IgD-negative memory B cell (primary cell): ENCODE results near the gene VOPP1. TPM values are rescaled to one million over a fixed set of nuclear protein-coding genes. Genes with fewer than 3 reads are reported as not detected.

Experiments
- H3K27ac Mint-ChIP-seq, 3 donors: one replicate each; pipeline ENCODE4 v1.8.0; 2020 to 2022; ENCODE audit warnings: mild to moderate bottlenecking in 3 of 3, mixed read lengths in 3 of 3, moderate library complexity in 1 of 3
- H3K27me3 Mint-ChIP-seq: one replicate; pipeline ENCODE4 v1.8.0; 2021; ENCODE audit warnings: mixed read lengths
- H3K36me3 Mint-ChIP-seq: one replicate; pipeline ENCODE4 v1.8.0; 2020; ENCODE audit warnings: mild to moderate bottlenecking, mixed read lengths
- H3K4me1 Mint-ChIP-seq, 3 donors: one replicate each; pipeline ENCODE4 v1.8.0; 2020 to 2022; ENCODE audit warnings: mixed read lengths in 3 of 3, mild to moderate bottlenecking in 1 of 3
- H3K4me3 Mint-ChIP-seq, 4 donors: one replicate each; pipeline ENCODE4 v1.8.0; 2020 to 2022; ENCODE audit warnings: mild to moderate bottlenecking in 4 of 4, mixed read lengths in 4 of 4, moderate library complexity in 3 of 4
- H3K9me3 Mint-ChIP-seq, 3 donors: one replicate each; pipeline ENCODE4 v1.8.0; 2020 to 2021; ENCODE audit warnings: mixed read lengths in 3 of 3, mild to moderate bottlenecking in 1 of 3
- polyA plus RNA-seq: library from polyadenylated mRNA; unstranded; fragments of 300-500 nt; fragmentation: Illumina TruSeq; gene quantifications from one replicate; pipeline ENCODE4 v1.2.3, GENCODE V29; 2021

VOPP1 gene
- polyA plus RNA-seq, 1 donor from 2014 or later, result 70.2 TPM

DNA sequence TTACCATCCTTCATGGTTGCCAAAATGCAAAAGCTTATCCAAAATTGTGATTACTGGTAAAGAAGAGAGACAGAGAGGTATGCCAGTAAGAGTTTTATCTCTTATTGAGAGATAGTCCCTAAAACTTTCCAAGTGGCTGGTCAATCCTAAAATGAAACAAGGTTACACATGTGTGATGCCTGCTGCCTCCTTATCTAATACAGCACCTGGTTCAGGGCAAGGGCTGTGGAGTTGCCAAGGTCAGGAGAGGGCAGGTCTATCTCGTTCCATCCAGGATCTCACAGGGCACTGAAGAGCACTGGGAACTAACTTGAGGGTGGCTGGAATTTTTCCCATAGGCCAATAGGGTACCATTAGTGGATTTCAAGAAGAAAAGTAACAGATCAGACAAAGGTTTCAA is 18.3 kb downstream of the VOPP1 start:
- no peaks in the 10 kb centered on the region for H3K9me3 Mint-ChIP-seq
- peak overlapping the region; percentile 79 to 91 (median 86) for H3K27ac Mint-ChIP-seq
- H3K27me3 Mint-ChIP-seq, result no peaks in the 10 kb centered on the region
- peak overlapping the region; percentile 1 to 87 (median 72) for H3K4me3 Mint-ChIP-seq
- H3K4me1 Mint-ChIP-seq, result peaks cover 81 to 95% (median 88%) of the 10 kb centered on the region in 3 donors
- peaks cover 10% of the 10 kb centered on the region for H3K36me3 Mint-ChIP-seq

DNA sequence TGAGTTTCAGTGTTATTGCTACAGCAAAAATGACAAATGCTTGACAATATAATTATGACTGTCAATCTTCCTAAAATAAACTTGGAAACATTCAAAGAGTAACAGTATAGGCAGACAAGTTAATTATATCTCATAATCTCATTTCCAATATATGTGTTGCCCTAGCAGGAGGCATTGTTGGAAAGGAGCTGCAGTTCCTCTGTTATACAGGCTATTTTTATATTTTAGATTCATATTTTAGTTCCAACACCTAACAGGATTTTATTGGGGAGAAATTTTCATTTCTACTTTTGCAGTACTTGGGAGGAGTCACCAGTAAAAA is 19.3 kb downstream of the VOPP1 start:
- no peaks in the 10 kb centered on the region for H3K27me3 Mint-ChIP-seq
- peaks cover 85 to 97% (median 90%) of the 10 kb centered on the region in 3 donors for H3K4me1 Mint-ChIP-seq
- H3K27ac Mint-ChIP-seq, result peak overlapping the region; percentile 46 to 92 (median 76)
- H3K36me3 Mint-ChIP-seq, result peaks cover 10% of the 10 kb centered on the region
- H3K4me3 Mint-ChIP-seq, result peak overlapping the region in 1 of 4 donors; percentile 86
- no peaks in the 10 kb centered on the region for H3K9me3 Mint-ChIP-seq

DNA sequence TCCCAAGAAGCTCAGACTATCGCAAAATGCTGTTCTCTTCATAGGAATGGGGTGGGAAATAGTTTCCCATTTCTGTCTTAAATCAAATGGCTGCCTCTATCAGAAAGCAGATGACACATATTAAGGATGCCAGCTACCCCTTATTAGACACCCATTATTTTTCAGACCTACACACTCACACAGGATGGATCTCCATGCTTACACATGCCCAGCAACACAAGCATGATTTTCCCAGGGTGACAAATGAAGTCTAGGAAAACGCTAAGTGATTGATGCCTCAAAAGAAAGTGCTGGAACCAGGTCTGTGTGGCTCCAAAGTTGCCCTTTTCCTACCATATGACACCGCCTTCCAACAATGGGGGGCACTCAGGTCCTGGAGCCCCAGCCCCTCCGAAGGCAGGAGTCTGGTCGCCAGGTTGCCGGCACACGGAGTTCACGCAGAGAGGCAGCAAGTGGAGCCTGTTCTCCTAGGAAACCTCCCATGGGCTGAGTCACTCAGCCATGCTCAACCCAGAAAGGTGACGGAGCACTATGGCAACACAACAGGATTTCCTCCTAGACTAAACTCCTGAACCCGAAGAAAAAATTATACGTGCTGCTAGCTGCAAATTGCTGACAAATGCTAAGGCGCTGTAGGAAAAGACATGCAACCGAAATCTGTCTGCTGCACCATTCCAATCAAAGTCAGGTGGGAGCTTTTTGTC is 19.8 kb downstream of the VOPP1 start:
- Mint-ChIP-seq H3K27ac (peak overlapping the region; percentile 76 to 93 (median 92)), H3K36me3 (peaks cover 10% of the 10 kb centered on the region), H3K4me1 (peaks cover 84 to 97% (median 90%) of the 10 kb centered on the region in 3 donors), H3K27me3 (no peaks in the 10 kb centered on the region), H3K4me3 (peak overlapping the region; percentile 30 to 86 (median 76)), H3K9me3 (no peaks in the 10 kb centered on the region)

DNA sequence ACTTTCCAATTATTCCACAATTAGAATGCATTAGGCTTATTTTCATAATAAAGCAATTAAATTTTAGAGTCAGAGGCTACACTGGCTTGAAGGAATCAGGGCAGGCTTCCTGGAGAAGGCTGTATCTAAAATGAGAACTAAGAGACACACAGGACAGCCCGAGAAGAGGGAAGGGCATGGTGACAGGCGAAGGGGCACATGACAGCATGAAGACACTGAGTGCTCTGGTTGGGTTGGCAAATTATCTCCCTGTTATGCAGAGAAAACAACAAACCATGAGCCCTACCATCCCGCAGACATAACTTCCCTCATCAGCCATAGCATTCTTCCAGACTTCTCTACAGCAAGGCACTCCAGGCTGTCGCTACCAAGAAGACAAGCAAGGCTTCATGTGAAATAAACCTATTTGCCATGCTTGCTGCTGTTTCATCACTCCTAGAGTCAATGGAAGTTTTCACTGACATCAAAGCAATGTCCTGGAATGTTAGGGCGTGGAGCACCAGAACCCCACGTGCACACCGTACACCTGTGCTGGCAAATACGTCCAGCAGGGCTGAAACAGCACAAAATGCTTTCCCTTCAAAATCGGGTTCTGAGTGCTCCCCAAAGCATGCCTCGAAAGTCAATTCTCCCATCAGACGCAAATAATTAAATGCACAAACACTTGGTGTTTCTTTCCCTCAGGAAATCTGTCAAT is 21.3 kb downstream of the VOPP1 start:
- Mint-ChIP-seq H3K4me3 (peak overlapping the region in 3 of 4 donors; percentile 72 to 86 (median 80)), H3K9me3 (no peaks in the 10 kb centered on the region), H3K36me3 (peaks cover 10% of the 10 kb centered on the region), H3K4me1 (peaks cover 80 to 94% (median 81%) of the 10 kb centered on the region in 3 donors), H3K27ac (peak overlapping the region; percentile 76 to 94 (median 92)), H3K27me3 (no peaks in the 10 kb centered on the region)

DNA sequence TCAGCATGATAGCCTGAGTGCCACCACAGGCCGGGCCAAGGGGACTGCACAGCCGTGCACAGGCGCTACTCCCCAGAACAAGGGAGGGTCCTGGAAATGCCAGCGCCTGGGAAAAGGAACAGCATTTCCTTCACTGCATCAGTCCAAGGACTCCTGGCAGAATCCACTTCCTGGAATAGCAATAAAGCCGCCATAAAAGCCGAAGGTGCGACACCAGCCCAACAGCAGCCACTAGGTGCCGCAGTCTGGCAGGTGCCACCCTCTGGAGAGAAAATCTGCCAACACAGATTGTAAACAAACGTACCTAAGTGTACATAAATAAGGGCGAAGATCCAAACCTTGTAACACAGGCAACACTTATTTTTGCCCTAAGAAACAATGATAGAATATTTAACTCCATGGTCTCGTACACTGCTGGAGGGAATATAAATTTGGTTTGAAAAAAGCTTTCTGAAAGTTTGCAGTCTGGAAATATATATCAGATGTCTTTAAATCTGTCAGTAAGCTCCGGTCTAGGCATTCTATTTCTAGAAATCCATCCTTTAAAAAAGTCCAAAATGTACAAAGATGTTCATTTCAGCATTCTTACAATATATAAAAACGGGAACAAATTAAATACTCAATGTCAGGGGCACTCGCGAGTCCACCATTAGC is 22.2 kb downstream of the VOPP1 start:
- Mint-ChIP-seq H3K27ac (peak overlapping the region; percentile 76 to 94 (median 80)), H3K4me3 (peak overlapping the region; percentile 48 to 86 (median 76)), H3K27me3 (no peaks in the 10 kb centered on the region), H3K4me1 (peaks cover 73 to 92% (median 74%) of the 10 kb centered on the region in 3 donors), H3K9me3 (no peaks in the 10 kb centered on the region), H3K36me3 (peaks cover 10% of the 10 kb centered on the region)

DNA sequence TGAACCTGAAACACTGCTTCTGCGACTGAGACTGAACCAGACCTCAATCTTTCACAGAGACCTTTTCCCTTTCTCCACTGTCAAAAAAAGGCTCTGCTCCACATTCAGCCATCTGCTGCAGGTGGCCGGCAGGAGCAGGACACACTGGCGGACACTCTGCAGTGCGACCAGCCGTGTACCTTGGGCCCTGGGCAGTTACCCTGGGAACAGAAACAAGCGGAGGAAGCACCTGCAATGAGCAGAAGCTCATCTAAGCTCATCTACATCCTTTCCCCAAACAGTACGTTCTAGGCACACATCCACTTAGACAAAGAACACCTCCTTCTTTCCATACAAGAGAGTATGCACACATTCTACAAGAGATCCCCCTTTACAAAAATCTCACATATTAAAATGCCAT is 22.8 kb downstream of the VOPP1 start:
- no peaks in the 10 kb centered on the region for H3K9me3 Mint-ChIP-seq
- no peaks in the 10 kb centered on the region for H3K27me3 Mint-ChIP-seq
- H3K36me3 Mint-ChIP-seq, result peaks cover 8% of the 10 kb centered on the region
- peak overlapping the region; percentile 76 to 94 (median 80) for H3K27ac Mint-ChIP-seq
- H3K4me1 Mint-ChIP-seq, result peaks cover 72 to 90% (median 73%) of the 10 kb centered on the region in 3 donors
- peak overlapping the region; percentile 48 to 86 (median 76) for H3K4me3 Mint-ChIP-seq

DNA sequence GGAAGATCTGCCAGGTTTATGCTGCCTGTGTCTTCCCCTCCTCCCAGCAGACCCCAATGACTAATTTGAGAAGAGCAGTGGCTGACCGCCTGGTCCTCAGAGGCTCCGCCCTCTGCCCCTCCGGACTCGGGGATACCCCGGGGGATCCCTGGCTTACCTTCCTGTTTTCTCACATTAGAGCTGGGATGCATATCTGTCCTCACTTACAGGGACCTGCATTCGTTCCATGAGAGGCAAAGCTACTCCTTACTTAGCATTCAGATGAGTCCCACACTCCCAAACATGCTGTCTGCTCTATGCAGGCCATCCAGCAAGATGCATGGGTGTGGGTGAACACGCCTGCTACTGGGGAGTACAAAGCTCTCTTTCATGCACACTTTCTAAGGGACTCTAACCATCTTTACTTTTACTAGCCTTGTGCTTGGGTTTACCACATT is 24.0 kb downstream of the VOPP1 start:
- peak overlapping the region in 3 of 4 donors; percentile 44 to 84 (median 72) for H3K4me3 Mint-ChIP-seq
- H3K27ac Mint-ChIP-seq, result peak overlapping the region; percentile 34 to 80 (median 76)
- peaks cover 4% of the 10 kb centered on the region for H3K36me3 Mint-ChIP-seq
- peaks cover 69 to 89% (median 75%) of the 10 kb centered on the region in 3 donors for H3K4me1 Mint-ChIP-seq
- H3K9me3 Mint-ChIP-seq, result no peaks in the 10 kb centered on the region
- no peaks in the 10 kb centered on the region for H3K27me3 Mint-ChIP-seq

DNA sequence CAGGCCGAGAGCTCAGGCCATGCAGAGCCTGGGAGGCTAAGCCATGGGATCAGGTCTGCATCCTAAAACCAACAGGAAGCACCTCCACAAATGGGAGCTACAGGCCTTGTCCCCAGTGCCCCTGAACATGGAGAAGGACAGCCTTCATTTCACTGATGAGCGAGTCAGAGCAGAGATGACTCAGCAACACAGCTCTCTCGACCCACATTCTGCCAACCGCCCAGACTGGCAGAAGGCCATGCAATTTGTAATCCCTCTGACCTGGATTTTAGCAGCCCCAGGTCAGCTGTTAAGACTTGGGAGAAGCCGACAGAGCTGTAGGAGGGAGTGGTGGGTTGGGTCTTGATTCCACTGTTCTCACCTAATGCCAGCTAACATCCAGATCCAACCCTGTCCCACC is 25.5 kb downstream of the VOPP1 start:
- H3K27ac Mint-ChIP-seq, result peak overlapping the region in 1 of 3 donors; percentile 19
- no peaks in the 10 kb centered on the region for H3K27me3 Mint-ChIP-seq
- peaks cover 66 to 79% (median 70%) of the 10 kb centered on the region in 3 donors for H3K4me1 Mint-ChIP-seq
- H3K4me3 Mint-ChIP-seq, result peak overlapping the region in 2 of 4 donors; percentile 73 to 80
- no peaks in the 10 kb centered on the region for H3K9me3 Mint-ChIP-seq
- peaks cover 5% of the 10 kb centered on the region for H3K36me3 Mint-ChIP-seq

DNA sequence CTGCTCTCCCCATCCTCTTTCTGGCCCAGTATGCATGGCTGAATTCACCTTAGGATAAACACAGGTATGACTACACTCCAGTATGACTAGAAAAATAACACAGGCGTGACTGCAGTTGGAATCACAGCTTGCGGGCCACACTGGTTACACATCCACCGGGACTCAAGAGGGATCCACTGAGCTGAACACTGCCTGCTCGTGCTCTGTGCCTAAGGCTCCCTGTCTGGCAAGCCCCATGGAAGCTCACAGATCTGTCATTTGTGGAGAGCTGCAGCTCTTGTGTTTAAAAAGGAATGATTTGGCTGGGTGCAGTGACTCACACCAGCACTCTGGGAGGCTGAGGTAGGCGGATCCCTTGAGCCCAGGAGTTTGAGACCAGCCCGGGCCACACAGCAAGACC is 26.8 kb downstream of the VOPP1 start:
- peaks cover 6% of the 10 kb centered on the region for H3K36me3 Mint-ChIP-seq
- H3K4me3 Mint-ChIP-seq, result peak overlapping the region in 1 of 4 donors; percentile 83
- peaks cover 59 to 77% (median 67%) of the 10 kb centered on the region in 3 donors for H3K4me1 Mint-ChIP-seq
- H3K27me3 Mint-ChIP-seq, result no peaks in the 10 kb centered on the region
- peak overlapping the region in 1 of 3 donors; percentile 73 for H3K27ac Mint-ChIP-seq
- H3K9me3 Mint-ChIP-seq, result no peaks in the 10 kb centered on the region

DNA sequence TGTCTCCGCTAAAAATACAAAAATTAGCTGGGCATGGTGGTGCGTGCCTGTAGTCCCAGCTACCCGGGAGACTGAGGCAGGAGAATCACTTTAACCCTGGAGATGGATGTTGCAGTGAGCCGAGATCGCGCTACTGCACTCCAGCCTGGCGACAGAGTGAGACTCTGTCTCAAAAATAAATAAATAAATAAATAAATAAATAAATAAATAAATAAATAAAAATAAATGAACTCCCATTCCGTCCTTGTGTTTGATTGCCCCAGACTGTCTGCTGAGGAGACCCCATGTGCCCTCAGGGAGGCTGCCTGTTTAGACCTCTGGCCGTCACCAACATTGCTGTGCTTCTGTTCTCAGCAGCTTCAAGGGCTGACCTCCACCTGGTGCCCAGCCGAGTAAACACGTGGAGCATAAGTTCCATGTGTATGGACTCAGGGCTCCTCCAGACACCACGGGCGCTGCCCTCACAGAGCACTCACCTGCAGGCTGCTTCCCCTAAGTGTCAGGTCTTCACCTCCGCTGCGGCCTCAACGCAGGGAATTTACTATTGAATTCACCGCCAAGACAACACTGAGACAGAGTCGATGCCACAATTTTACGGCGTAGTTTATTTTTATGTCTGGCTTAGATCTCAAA is 32.0 kb downstream of the VOPP1 start:
- peak overlapping the region in 2 of 3 donors; percentile 55 to 72 for H3K27ac Mint-ChIP-seq
- H3K9me3 Mint-ChIP-seq, result no peaks in the 10 kb centered on the region
- peaks cover 66 to 74% (median 66%) of the 10 kb centered on the region in 3 donors for H3K4me1 Mint-ChIP-seq
- H3K27me3 Mint-ChIP-seq, result no peaks in the 10 kb centered on the region
- H3K36me3 Mint-ChIP-seq, result peaks cover 6% of the 10 kb centered on the region
- H3K4me3 Mint-ChIP-seq, result peak overlapping the region in 3 of 4 donors; percentile 49 to 70 (median 64)

DNA sequence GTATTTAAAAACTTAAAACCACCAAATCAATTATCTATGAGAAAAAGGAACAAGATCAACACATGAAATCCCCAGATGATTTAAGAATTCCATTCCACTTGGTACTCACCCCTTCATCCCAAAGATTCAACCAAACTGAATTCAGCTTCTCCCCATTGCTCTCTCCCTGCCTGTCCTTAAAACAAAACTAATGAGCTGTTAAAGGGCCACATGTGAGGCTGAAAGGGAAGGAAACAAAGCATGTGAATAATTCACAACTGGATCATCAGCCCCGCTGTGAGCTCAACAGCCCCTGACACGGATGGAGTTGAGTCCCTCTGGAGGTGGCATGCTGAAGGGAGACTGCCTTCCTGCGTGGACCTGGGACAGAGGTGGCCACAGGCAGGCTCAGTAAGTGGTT is 32.9 kb downstream of the VOPP1 start:
- Mint-ChIP-seq H3K27ac (peak overlapping the region; percentile 63 to 73 (median 72)), H3K4me3 (peak overlapping the region; percentile 46 to 88 (median 64)), H3K4me1 (peaks cover 68 to 77% (median 69%) of the 10 kb centered on the region in 3 donors), H3K9me3 (no peaks in the 10 kb centered on the region), H3K36me3 (peaks cover 6% of the 10 kb centered on the region), H3K27me3 (no peaks in the 10 kb centered on the region)

DNA sequence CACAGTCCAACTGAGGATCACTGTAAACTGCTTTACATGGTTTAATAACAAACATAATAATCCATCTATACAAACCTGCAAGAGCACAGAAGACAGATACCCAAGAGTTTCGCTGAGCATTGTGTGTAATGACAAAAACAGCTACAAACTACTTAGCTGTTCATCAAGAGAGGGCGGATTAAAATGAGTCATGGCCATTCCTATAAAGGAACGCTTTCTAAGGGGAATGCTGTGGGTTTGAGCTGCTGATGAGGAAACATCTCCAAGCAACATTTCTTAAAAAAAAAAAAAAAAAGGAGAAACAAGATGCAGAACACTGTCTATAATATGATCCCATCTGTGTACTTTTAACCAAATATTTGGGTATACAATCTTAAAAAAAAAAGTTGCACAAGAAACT is 33.8 kb downstream of the VOPP1 start:
- no peaks in the 10 kb centered on the region for H3K9me3 Mint-ChIP-seq
- no peaks in the 10 kb centered on the region for H3K27me3 Mint-ChIP-seq
- H3K4me3 Mint-ChIP-seq, result peak overlapping the region; percentile 76 to 89 (median 84)
- peaks cover 68 to 77% (median 70%) of the 10 kb centered on the region in 3 donors for H3K4me1 Mint-ChIP-seq
- peak overlapping the region; percentile 95 to 100 (median 100) for H3K27ac Mint-ChIP-seq
- peaks cover 6% of the 10 kb centered on the region for H3K36me3 Mint-ChIP-seq

DNA sequence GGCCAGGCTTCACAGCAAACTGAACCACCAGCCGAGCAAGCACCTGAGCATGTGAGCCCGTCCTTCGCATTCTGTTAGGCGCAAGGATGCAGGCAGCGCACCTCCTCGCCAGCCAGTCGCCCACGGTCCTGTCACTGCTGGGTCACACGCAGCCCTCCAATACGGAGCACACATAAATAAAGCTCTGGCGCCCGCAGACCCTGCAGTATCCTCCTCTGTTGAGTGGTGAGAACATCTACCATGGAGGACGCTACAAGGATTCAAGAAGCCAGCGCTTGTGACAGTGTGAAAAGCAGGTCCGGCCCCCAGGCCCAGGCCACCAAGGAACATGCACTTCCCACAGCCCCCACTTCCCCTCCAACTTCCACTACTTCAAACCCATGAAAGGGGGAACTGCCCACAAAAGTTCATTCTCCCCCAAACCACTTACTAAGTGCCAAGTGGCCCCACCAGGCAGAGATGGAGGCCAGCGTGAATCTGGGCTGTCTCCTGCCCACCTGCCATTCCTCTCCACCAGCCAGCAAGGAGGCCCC is 34.8 kb downstream of the VOPP1 start:
- Mint-ChIP-seq H3K4me1 (peaks cover 72 to 83% (median 73%) of the 10 kb centered on the region in 3 donors), H3K27ac (peak overlapping the region; percentile 95 to 100 (median 100)), H3K9me3 (no peaks in the 10 kb centered on the region), H3K36me3 (peaks cover 5% of the 10 kb centered on the region), H3K4me3 (peak overlapping the region; percentile 76 to 89 (median 84)), H3K27me3 (no peaks in the 10 kb centered on the region)
